Spleen (tissue), 11 donors: ENCODE results near the gene SMG6. TPM values are rescaled to one million over a fixed set of nuclear protein-coding genes. Genes with fewer than 3 reads are reported as not detected.
A peak's percentile ranks its signal among the peaks of the same experiment; 100 is the strongest.

Experiments
- DNase-seq: peaks from one replicate; pipeline ENCODE4 v3.0.0-alpha.2; 2020
- H3K27ac ChIP-seq, 8 donors: fragments of 200-600 bp; sonication (generic) in 7 of 8; 1 replicate in 4 of 8; 2 replicates in 4 of 8; pipeline versions ENCODE4 v1.5.0 to v1.8.0; 2016 to 2021; ENCODE audit warnings: inconsistent platforms in 4 of 8, mild to moderate bottlenecking in 4 of 8, moderate library complexity in 1 of 8
- H3K27me3 ChIP-seq, 7 donors: fragments of 200-600 bp; sonication (generic) in 6 of 7; replicated peaks in 1 of 7; 1 replicate in 4 of 7; 2 replicates in 3 of 7; pipeline versions ENCODE4 v1.5.0 to v1.8.0; 2016 to 2021; ENCODE audit warnings: inconsistent platforms in 3 of 7, mild to moderate bottlenecking in 1 of 7
- H3K36me3 ChIP-seq, 6 donors: fragments of 200-600 bp; sonication (generic) in 5 of 6; 1 replicate in 4 of 6; 2 replicates in 2 of 6; pipeline versions ENCODE4 v1.5.0 to v1.8.0; 2016 to 2021; ENCODE audit warnings: inconsistent platforms in 2 of 6
- H3K4me1 ChIP-seq, 6 donors: fragments of 200-600 bp; sonication (generic) in 5 of 6; 1 replicate in 3 of 6; 2 replicates in 3 of 6; pipeline versions ENCODE4 v1.5.0 to v1.8.0; 2016 to 2021; ENCODE audit warnings: inconsistent platforms in 3 of 6
- H3K4me3 ChIP-seq, 8 donors: fragments of 200-600 bp; sonication (generic) in 7 of 8; 1 replicate in 4 of 8; 2 replicates in 4 of 8; pipeline versions ENCODE4 v1.5.0 to v1.8.0; 2016 to 2021; ENCODE audit warnings: inconsistent platforms in 4 of 8, mild to moderate bottlenecking in 4 of 8, moderate library complexity in 2 of 8
- H3K9me3 ChIP-seq, 8 donors: fragments of 200-600 bp; sonication (generic) in 7 of 8; 1 replicate in 4 of 8; 2 replicates in 4 of 8; pipeline versions ENCODE4 v1.5.0 to v1.8.0; 2016 to 2021; ENCODE audit warnings: inconsistent platforms in 4 of 8
- CTCF ChIP-seq, 11 experiments: fragments of 200-600 bp in 7 of 11; fragments of 450-650 bp in 4 of 11; sonication (generic) in 4 of 11; IDR thresholded peaks in 8 of 11; conservative IDR thresholded peaks in 3 of 11; 1 replicate in 7 of 11; 2 replicates in 4 of 11; pipeline versions ENCODE4 v1.4.0 to v1.8.0; 2016 to 2021; ENCODE audit warnings: antibody characterized with exemption in 11 of 11, inconsistent platforms in 4 of 11, mild to moderate bottlenecking in 1 of 11
- POLR2A ChIP-seq, 3 donors: fragments of 450-650 bp; IDR thresholded peaks; one replicate each; pipeline ENCODE4 v1.5.1; 2017; ENCODE audit warnings: antibody characterized with exemption in 3 of 3, mild to moderate bottlenecking in 1 of 3
- POLR2AphosphoS5 ChIP-seq, 3 donors: sonication (generic); formaldehyde crosslinking; IDR thresholded peaks; one replicate each; pipeline ENCODE4 v1.5.1; 2017; ENCODE audit warnings: antibody characterized with exemption in 3 of 3
- WGBS, 5 donors: extraction: QIAGEN DNeasy Blood & Tissue Kit in 3 of 5; methylation state at CpG; one replicate each; pipeline versions ENCODE4 v1.1.5 to v1.1.7; 2013 to 2018; 5-methylcytosine and 5-hydroxymethylcytosine counted together
- intact Hi-C: fragments of 100-400 bp; cut with DNase I; formaldehyde crosslinking; loops from one replicate; pipeline ENCODE4 v1.15.0; 2023; ENCODE audit warnings: low total_unique reads
- polyA plus RNA-seq, 3 donors: library from polyadenylated mRNA; stranded (reverse); fragments of 200-250 nt; gene quantifications; one replicate each; pipeline ENCODE4 v1.2.1, GENCODE V29; 2013
- total RNA-seq, 7 donors: library from RNA; depleted of rRNA in 3 of 7; stranded (reverse); fragments of >200 nt in 3 of 7; fragmentation: NEBNext Ultra II Directional in 4 of 7; extraction: Animal tissue kit (Norgen Biotek cat#: 25700) in 4 of 7; gene quantifications; one replicate each; pipeline versions ENCODE4 v1.1.0 to v1.2.1, GENCODE V29; 2016 to 2021
- donor health status: healthy with polysubstance abuse.
- donor health status: DM: no; HTN: no; CAD: no; lungs with moderate emphysema.
- donor health status: DM: no; HTN: no; CAD: no.
- donor health status: Bipolar disorder and iron deficiency.
- donor health status: healthy.
- donor health status: DM: no; HTN: no; CAD: no.
- donor health status: DM: yes; HTN: yes; CAD: no.

SMG6 gene
- total and polyA plus RNA-seq, 10 donors: 9.7 to 44.2 (median 28.0) TPM

GRCh38 chr17:2346475-2346874 is 42.9 kb upstream of the SMG6 start:
- intact Hi-C loops: no loop called here

GRCh38 chr17:2344528-2344927 is 40.9 kb upstream of the SMG6 start:
- 70 to 88% (median 83%) methylated on average over 10 of the region's 10 CpGs for WGBS, 5 donors
- intact Hi-C loops: no loop called here

More at GRCh38 chr17:2346475-2346874, 42.9 kb upstream of the SMG6 start:
- Histone ChIP-seq H3K4me1 (peaks cover 0 to 10% (median 0%) of the 10 kb centered on the region in 6 donors), H3K9me3 (no peaks in the 10 kb centered on the region), H3K27me3 (no peaks in the 10 kb centered on the region), H3K4me3 (no peak overlapping the region), H3K36me3 (peaks cover 0 to 57% (median 2%) of the 10 kb centered on the region in 6 donors), H3K27ac (no peak overlapping the region)
- no peak for TF ChIP-seq POLR2AphosphoS5 (IDR thresholded peaks at IDR 0.05)
- 90 to 98% (median 96%) methylated on average over 7 to 8 of the region's 8 CpGs for WGBS, 5 donors
- DNase-seq: no peak

GRCh38 chr17:2343421-2343820 is 39.8 kb upstream of the SMG6 start:
- no peak overlapping the region for H3K4me3 ChIP-seq
- WGBS, 5 donors: 70 to 78% (median 74%) methylated on average over 5 of the region's 5 CpGs
- peaks cover 0 to 19% (median 2%) of the 10 kb centered on the region in 6 donors for H3K4me1 ChIP-seq
- no peak overlapping the region for H3K27ac ChIP-seq
- intact Hi-C loops: no loop called here
- DNase-seq: no peak
- TF ChIP-seq CTCF (IDR thresholded peaks at IDR 0.05 in 8 of 11, conservative IDR thresholded peaks at IDR 0.05 in 3 of 11): no peak
- no peak for TF ChIP-seq POLR2A (IDR thresholded peaks at IDR 0.05)
- no peak for TF ChIP-seq POLR2AphosphoS5 (IDR thresholded peaks at IDR 0.05)
- no peaks in the 10 kb centered on the region for H3K27me3 ChIP-seq
- no peaks in the 10 kb centered on the region for H3K9me3 ChIP-seq
- peaks cover 0 to 64% (median 2%) of the 10 kb centered on the region in 6 donors for H3K36me3 ChIP-seq

More at GRCh38 chr17:2344528-2344927, 40.9 kb upstream of the SMG6 start:
- Histone ChIP-seq H3K27ac (peak overlapping the region in 1 of 8 donors; percentile 8), H3K27me3 (no peaks in the 10 kb centered on the region), H3K4me3 (no peak overlapping the region), H3K36me3 (peaks cover 0 to 64% (median 2%) of the 10 kb centered on the region in 6 donors), H3K4me1 (peaks cover 0 to 10% (median 0%) of the 10 kb centered on the region in 6 donors), H3K9me3 (no peaks in the 10 kb centered on the region)
- no peak for DNase-seq
- no peak for TF ChIP-seq POLR2A (IDR thresholded peaks at IDR 0.05)
- no peak for TF ChIP-seq POLR2AphosphoS5 (IDR thresholded peaks at IDR 0.05)
- TF ChIP-seq CTCF (IDR thresholded peaks at IDR 0.05 in 8 of 11, conservative IDR thresholded peaks at IDR 0.05 in 3 of 11): no peak

GRCh38 chr17:2338315-2338657 is 34.7 kb upstream of the SMG6 start:
- peak overlapping the region; percentile 91 to 99 (median 98) for H3K4me3 ChIP-seq
- H3K27ac ChIP-seq: peak overlapping the region in 7 of 8 donors; percentile 69 to 87 (median 86)
- 23 to 34% (median 29%) methylated on average over 5 of the region's 5 CpGs for WGBS, 5 donors
- H3K36me3 ChIP-seq: peaks cover 0 to 46% (median 18%) of the 10 kb centered on the region in 6 donors
- H3K4me1 ChIP-seq: peaks cover 9 to 45% (median 29%) of the 10 kb centered on the region in 6 donors
- H3K27me3 ChIP-seq: no peaks in the 10 kb centered on the region
- TF ChIP-seq POLR2AphosphoS5 (IDR thresholded peaks at IDR 0.05) (no peak), POLR2A (IDR thresholded peaks at IDR 0.05) (no peak), CTCF (IDR thresholded peaks at IDR 0.05 in 8 of 11, conservative IDR thresholded peaks at IDR 0.05 in 3 of 11) (no peak)
- intact Hi-C loops: no loop called here
- H3K9me3 ChIP-seq: no peaks in the 10 kb centered on the region
- DNase-seq: no peak
